ENCODE measurements around the gene DEGS2. TPM values are rescaled to one million over a fixed set of nuclear protein-coding genes. Genes with fewer than 3 reads are reported as not detected.

DEGS2 gene
- total and polyA plus RNA-seq, 2 donors from 2014 or later, result 25.1 to 28.7 TPM

DNA sequence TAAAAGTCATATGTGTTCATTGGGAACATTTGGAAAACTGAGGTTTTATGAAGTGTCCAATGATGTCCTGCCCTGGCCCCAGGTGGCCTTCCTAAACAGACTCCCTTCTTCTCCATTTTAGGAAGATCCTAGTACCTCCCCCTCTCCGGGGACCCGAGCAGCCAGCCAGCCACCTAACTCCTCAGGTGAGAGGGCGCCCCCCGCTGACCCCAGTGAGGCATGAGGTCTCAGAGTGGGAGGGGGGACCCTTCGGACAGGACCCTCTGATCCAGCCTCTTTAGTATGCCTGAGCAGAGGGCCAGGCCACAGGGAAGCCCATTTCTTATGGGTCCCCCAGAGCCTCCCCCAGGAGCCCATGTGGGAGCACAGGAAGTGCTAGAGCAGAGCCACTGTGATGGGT lies 23.7 kb downstream of the DEGS2 start:
- H3K27me3 ChIP-seq (ENCODE audit: control insufficient read depth, insufficient read depth, low read length), result no peaks in the 10 kb centered on the region
- no peak overlapping the region for H3K27ac ChIP-seq (ENCODE audit: low read depth in 2 of 2, low read length in 2 of 2)
- no peaks in the 10 kb centered on the region for H3K9me3 ChIP-seq (ENCODE audit: control insufficient read depth in 2 of 3, insufficient read depth in 1 of 3, low read length in 3 of 3)
- H3K9ac ChIP-seq (ENCODE audit: low read length in 3 of 3), result no peak overlapping the region
- TF ChIP-seq, protein P1, sequence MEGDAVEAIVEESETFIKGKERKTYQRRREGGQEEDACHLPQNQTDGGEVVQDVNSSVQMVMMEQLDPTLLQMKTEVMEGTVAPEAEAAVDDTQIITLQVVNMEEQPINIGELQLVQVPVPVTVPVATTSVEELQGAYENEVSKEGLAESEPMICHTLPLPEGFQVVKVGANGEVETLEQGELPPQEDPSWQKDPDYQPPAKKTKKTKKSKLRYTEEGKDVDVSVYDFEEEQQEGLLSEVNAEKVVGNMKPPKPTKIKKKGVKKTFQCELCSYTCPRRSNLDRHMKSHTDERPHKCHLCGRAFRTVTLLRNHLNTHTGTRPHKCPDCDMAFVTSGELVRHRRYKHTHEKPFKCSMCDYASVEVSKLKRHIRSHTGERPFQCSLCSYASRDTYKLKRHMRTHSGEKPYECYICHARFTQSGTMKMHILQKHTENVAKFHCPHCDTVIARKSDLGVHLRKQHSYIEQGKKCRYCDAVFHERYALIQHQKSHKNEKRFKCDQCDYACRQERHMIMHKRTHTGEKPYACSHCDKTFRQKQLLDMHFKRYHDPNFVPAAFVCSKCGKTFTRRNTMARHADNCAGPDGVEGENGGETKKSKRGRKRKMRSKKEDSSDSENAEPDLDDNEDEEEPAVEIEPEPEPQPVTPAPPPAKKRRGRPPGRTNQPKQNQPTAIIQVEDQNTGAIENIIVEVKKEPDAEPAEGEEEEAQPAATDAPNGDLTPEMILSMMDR (IDR thresholded peaks at IDR 0.05; ENCODE audit: borderline replicate concordance, extremely low read depth, insufficient read depth), result no peak
- H3K4me1 ChIP-seq (ENCODE audit: control insufficient read depth in 2 of 3, insufficient read depth in 2 of 3, low read depth in 1 of 3, low read length in 3 of 3), result no peaks in the 10 kb centered on the region
- intact Hi-C loops (cut with DNase I), result no loop called here
- DNase-seq (no peak), FAIRE-seq (no peak)
- H3K4me3 ChIP-seq (ENCODE audit: low read length in 3 of 3), result no peak overlapping the region
- peaks cover 0 to 3% (median 2%) of the 10 kb centered on the region in 3 donors for H3K36me3 ChIP-seq (ENCODE audit: control insufficient read depth in 2 of 3, insufficient read depth in 3 of 3, low read length in 3 of 3)

DNA sequence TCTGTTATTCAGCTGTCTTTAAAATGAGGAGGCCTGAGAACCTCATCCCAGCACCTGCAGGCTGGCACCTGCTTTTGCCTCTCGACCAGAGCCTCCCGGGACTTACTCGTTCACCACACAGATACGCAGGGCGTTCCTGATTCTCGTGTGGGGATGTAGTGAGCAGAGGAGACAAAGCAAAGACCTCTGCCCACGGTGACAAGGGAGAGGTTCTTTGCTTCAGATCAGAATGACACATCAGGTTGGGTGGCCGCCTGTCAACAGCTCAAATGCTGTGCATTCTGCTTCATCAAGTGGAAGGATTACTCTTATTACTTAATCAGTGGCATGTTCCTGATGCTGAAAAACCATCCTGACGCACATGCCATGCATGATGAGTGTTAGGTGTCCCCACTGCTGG lies 24.4 kb downstream of the DEGS2 start:
- TF ChIP-seq, protein P1 (IDR thresholded peaks at IDR 0.05; ENCODE audit: borderline replicate concordance, extremely low read depth, insufficient read depth), result no peak
- H3K27ac ChIP-seq (ENCODE audit: low read depth in 2 of 2, low read length in 2 of 2), result no peak overlapping the region
- FAIRE-seq (no peak), DNase-seq (no peak)
- H3K36me3 ChIP-seq (ENCODE audit: control insufficient read depth in 2 of 3, insufficient read depth in 3 of 3, low read length in 3 of 3), result peaks cover 0 to 6% (median 2%) of the 10 kb centered on the region in 3 donors
- H3K9ac ChIP-seq (ENCODE audit: low read length in 3 of 3), result no peak overlapping the region
- intact Hi-C loops (cut with DNase I), result no loop called here
- H3K9me3 ChIP-seq (ENCODE audit: control insufficient read depth in 2 of 3, insufficient read depth in 1 of 3, low read length in 3 of 3), result no peaks in the 10 kb centered on the region
- H3K4me3 ChIP-seq (ENCODE audit: low read length in 3 of 3), result no peak overlapping the region
- H3K4me1 ChIP-seq (ENCODE audit: control insufficient read depth in 2 of 3, insufficient read depth in 2 of 3, low read depth in 1 of 3, low read length in 3 of 3), result no peaks in the 10 kb centered on the region
- H3K27me3 ChIP-seq (ENCODE audit: control insufficient read depth, insufficient read depth, low read length), result no peaks in the 10 kb centered on the region

DNA sequence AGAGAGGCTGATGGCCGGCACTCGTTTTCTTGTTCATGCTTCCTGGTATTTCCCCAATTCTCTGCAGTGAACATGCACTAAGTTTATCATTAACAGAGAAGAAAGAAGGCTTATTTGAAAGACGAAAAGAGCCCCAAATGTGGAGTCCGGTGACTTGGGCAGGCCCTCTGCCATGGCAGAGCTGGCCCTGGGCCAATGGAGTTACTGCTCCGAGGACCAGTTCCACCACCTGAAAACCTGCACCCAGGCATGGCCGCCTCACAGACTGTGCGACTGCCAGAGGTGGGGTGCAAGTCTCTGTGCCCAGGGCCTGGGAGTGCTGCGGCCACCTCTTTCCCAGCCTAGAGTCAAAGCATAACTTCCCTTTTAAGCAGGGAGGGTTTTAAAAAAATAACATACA lies 24.9 kb downstream of the DEGS2 start:
- DNase-seq, result peak in 3 of 5 donors; percentile 31 to 93 (median 39)

More for the DNA sequence above, 24.9 kb downstream of the DEGS2 start:
- no peak overlapping the region for H3K27ac ChIP-seq (ENCODE audit: low read depth in 2 of 2, low read length in 2 of 2)
- H3K4me3 ChIP-seq (ENCODE audit: low read length in 3 of 3), result no peak overlapping the region
- H3K27me3 ChIP-seq (ENCODE audit: control insufficient read depth, insufficient read depth, low read length), result no peaks in the 10 kb centered on the region
- FAIRE-seq, result no peak
- H3K9ac ChIP-seq (ENCODE audit: low read length in 3 of 3), result no peak overlapping the region
- no peaks in the 10 kb centered on the region for H3K9me3 ChIP-seq (ENCODE audit: control insufficient read depth in 2 of 3, insufficient read depth in 1 of 3, low read length in 3 of 3)
- intact Hi-C loops (cut with DNase I), result no loop called here
- TF ChIP-seq, protein P1 (IDR thresholded peaks at IDR 0.05; ENCODE audit: borderline replicate concordance, extremely low read depth, insufficient read depth), result no peak
- H3K4me1 ChIP-seq (ENCODE audit: control insufficient read depth in 2 of 3, insufficient read depth in 2 of 3, low read depth in 1 of 3, low read length in 3 of 3), result no peaks in the 10 kb centered on the region
- peaks cover 0 to 6% (median 2%) of the 10 kb centered on the region in 3 donors for H3K36me3 ChIP-seq (ENCODE audit: control insufficient read depth in 2 of 3, insufficient read depth in 3 of 3, low read length in 3 of 3)
